ENCODE results near the gene OSCP1. TPM values are rescaled to one million over a fixed set of nuclear protein-coding genes. Genes with fewer than 3 reads are reported as not detected.
"Not testable (repeated sequence)": the region's sequence is repeated elsewhere in the genome, so short reads cannot be mapped to it uniquely, and the experiment has no call there.

The OSCP1 gene
- total and polyA plus RNA-seq, 4 donors: 20.0 to 27.9 (median 22.7) TPM

DNA sequence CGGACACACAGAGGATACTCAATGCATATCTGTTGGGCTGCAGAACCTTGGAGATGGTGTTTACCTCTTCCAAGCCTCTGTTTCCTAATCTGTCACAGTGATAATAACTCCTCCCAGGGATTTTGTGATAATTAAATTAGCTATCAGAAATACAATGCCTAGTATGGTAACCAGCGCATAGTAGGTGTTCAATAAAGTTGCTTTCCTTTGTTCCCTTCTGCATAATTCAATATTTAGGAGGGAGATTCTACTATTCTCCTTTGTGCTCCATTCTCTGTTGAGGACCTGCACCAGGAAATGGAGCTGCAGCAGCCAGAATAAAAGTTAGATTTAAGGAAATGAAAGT is 35.8 kb upstream of the OSCP1 start:
- no peaks in the 10 kb centered on the region for H3K36me3 ChIP-seq (ENCODE audit: control insufficient read depth, insufficient read depth, low read length)
- H3K27ac ChIP-seq (ENCODE audit: low read depth, low read length): no peak overlapping the region
- H3K9me3 ChIP-seq (ENCODE audit: control insufficient read depth, insufficient read depth, low read length): no peaks in the 10 kb centered on the region
- H3K4me1 ChIP-seq (ENCODE audit: control insufficient read depth, insufficient read depth, low read length): peaks cover 20% of the 10 kb centered on the region
- no CpG with 5 or more reads among the region's 2 CpGs for WGBS (ENCODE audit: insufficient coverage)
- H3K27me3 ChIP-seq (ENCODE audit: control insufficient read depth, insufficient read depth, low read length): no peaks in the 10 kb centered on the region
- H3K4me3 ChIP-seq (ENCODE audit: low read depth, low read length): no peak overlapping the region
- DNase-seq (ENCODE audit: low read depth in 4 of 6, low spot score in 6 of 6): no peak

DNA sequence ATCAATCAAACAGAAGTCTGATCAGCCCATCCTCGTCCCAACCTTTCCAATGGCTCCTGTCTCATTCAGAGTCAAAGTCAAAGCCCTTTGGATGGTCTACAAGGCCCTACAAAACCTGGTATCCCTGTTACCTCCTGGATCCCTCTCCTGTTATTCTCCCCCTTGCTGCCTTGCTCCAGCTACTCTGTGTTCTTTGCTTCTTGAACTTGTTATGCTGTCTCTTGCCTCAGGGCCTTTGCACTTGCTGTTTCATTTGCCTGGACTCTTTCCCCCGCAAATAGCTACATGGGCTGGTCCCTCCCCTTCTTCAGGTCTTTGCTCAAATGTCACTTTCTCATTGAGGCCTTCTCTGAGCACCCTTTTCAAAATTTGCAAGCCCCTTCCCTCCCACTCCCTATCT is 33.8 kb upstream of the OSCP1 start:
- Histone ChIP-seq H3K9me3 (ENCODE audit: control insufficient read depth, insufficient read depth, low read length) (no peaks in the 10 kb centered on the region), H3K27ac (ENCODE audit: low read depth, low read length) (no peak overlapping the region), H3K36me3 (ENCODE audit: control insufficient read depth, insufficient read depth, low read length) (no peaks in the 10 kb centered on the region), H3K4me1 (ENCODE audit: control insufficient read depth, insufficient read depth, low read length) (peaks cover 20% of the 10 kb centered on the region), H3K4me3 (ENCODE audit: low read depth, low read length) (no peak overlapping the region), H3K27me3 (ENCODE audit: control insufficient read depth, insufficient read depth, low read length) (no peaks in the 10 kb centered on the region)
- WGBS (ENCODE audit: insufficient coverage): 89% methylated on average over 2 of the region's 2 CpGs
- no peak for DNase-seq (ENCODE audit: low read depth in 4 of 6, low spot score in 6 of 6)

DNA sequence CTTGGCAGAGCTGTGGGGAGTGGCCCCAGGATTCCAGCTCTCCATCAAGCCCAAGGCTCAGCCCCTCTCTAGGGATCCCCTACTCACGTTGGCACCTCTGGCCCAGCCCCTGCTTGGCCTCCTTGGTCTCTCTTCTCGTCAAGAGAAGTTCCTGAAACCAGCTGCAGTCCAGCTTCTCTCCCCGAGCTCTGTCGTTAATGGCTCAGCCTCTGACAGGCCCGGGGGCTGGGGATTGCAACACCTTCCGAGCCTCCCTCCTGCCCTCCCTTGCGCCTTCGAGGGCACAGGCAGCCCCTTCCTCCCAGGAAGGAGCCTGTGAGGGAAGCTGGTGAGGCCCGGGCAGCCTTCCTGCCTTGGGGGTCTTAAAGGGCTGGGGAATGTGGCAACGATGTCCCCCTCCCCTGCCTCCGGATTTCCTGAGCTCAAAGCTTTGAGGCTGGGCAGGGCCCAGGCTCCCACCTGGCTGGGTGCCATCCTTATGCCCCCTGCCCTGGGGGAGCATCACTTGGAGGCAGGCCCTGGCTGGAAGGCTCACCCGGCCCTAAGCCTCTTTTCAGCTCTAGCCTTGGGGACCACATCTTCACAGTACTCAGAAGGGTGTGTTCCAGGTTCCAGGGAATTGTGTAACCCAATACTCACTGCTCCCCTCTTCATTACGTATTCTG is 32.6 kb upstream of the OSCP1 start, which contains the start of gene CSF3R:
Gene CSF3R, minus strand, starts transcription at position 190 of the 665 bp plus-strand sequence. CDS start 3,417 bp downstream, outside the sequence.
- H3K27me3 ChIP-seq (ENCODE audit: control insufficient read depth, insufficient read depth, low read length): no peaks in the 10 kb centered on the region
- no peaks in the 10 kb centered on the region for H3K9me3 ChIP-seq (ENCODE audit: control insufficient read depth, insufficient read depth, low read length)
- no peak for DNase-seq (ENCODE audit: low read depth in 4 of 6, low spot score in 6 of 6)
- H3K4me1 ChIP-seq (ENCODE audit: control insufficient read depth, insufficient read depth, low read length): peaks cover 20% of the 10 kb centered on the region
- no peaks in the 10 kb centered on the region for H3K36me3 ChIP-seq (ENCODE audit: control insufficient read depth, insufficient read depth, low read length)
- H3K27ac ChIP-seq (ENCODE audit: low read depth, low read length): no peak within 1 kb of the TSS
- no peak within 1 kb of the TSS for H3K4me3 ChIP-seq (ENCODE audit: low read depth, low read length)
- WGBS (ENCODE audit: insufficient coverage): 56% methylated on average over 8 of the region's 13 CpGs

DNA sequence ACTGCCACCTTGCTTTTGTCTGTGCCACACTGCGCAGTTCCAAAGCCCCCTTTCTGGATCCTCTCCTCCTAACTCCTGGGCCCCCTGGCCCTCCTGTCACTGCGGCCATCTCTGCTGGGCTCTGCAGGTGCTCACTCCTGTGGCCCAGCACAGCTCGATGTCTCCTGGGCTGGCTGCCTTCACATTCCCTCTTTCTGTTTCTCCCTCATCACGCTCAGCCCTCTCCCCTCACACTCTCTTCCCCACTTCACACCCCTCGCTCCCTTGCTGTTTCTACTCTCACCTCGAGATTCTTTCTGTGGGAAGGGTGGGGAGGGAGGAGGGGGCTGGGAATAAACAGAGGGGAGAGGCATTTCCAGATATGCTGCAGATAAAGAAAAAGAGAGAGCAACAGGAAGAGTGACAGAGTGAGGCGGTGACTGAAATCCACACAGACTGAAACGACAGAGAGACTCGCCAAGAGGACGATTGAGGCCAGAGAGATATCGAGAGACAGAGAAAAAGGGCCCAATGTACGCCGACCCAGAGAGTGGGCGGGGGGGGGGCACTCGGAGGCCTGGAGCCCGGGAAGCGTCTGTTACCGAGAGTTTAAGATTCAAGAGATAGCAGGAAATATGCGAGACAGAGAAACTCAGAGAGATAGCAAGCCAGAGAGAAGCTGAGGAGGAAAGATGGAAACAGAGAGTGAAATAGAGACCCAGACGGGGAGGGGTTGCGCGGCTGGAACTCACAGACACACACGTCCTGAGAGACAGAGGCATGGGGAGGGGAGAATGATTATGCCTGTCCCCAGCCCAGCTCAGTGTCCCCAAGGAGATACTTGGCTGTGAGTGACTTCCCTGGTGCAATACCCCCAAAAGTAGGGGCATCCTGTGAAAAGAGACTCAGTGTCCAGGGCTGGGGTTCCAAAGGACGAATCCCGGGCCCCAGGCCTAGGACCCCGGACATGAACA is 31.8 kb upstream of the OSCP1 start:
- no peak for DNase-seq (ENCODE audit: low read depth in 4 of 6, low spot score in 6 of 6)
- Histone ChIP-seq H3K4me3 (ENCODE audit: low read depth, low read length) (no peak overlapping the region), H3K27me3 (ENCODE audit: control insufficient read depth, insufficient read depth, low read length) (no peaks in the 10 kb centered on the region), H3K36me3 (ENCODE audit: control insufficient read depth, insufficient read depth, low read length) (no peaks in the 10 kb centered on the region), H3K27ac (ENCODE audit: low read depth, low read length) (no peak overlapping the region), H3K9me3 (ENCODE audit: control insufficient read depth, insufficient read depth, low read length) (no peaks in the 10 kb centered on the region), H3K4me1 (ENCODE audit: control insufficient read depth, insufficient read depth, low read length) (peaks cover 19% of the 10 kb centered on the region)
- 56% methylated on average over 23 of the region's 26 CpGs for WGBS (ENCODE audit: insufficient coverage)

DNA sequence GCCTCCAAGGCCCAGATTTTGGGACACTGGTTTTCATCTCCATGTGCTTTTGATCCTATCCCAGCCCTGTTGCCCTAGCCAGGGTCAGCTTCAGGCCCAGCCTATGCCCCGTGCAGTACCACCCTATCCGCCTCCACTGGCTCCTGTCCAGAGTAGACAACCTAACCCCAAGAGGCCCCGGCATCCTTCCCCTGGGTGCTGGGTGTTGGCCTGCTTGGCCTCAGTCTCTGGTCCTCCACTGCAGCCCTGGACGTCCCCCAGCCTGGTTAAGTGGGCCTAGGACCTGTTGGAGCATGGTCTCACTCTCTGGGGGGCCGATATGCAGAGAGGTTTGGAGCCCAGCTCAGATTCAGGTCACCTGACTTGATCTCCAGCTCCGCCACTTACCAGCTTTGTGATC is 30.8 kb upstream of the OSCP1 start:
- no peak overlapping the region for H3K4me3 ChIP-seq (ENCODE audit: low read depth, low read length)
- no peaks in the 10 kb centered on the region for H3K9me3 ChIP-seq (ENCODE audit: control insufficient read depth, insufficient read depth, low read length)
- no peaks in the 10 kb centered on the region for H3K36me3 ChIP-seq (ENCODE audit: control insufficient read depth, insufficient read depth, low read length)
- DNase-seq (ENCODE audit: low read depth in 4 of 6, low spot score in 6 of 6): no peak
- H3K27ac ChIP-seq (ENCODE audit: low read depth, low read length): no peak overlapping the region
- peaks cover 15% of the 10 kb centered on the region for H3K4me1 ChIP-seq (ENCODE audit: control insufficient read depth, insufficient read depth, low read length)
- no peaks in the 10 kb centered on the region for H3K27me3 ChIP-seq (ENCODE audit: control insufficient read depth, insufficient read depth, low read length)
- WGBS (ENCODE audit: insufficient coverage): 92% methylated on average over 6 of the region's 6 CpGs

DNA sequence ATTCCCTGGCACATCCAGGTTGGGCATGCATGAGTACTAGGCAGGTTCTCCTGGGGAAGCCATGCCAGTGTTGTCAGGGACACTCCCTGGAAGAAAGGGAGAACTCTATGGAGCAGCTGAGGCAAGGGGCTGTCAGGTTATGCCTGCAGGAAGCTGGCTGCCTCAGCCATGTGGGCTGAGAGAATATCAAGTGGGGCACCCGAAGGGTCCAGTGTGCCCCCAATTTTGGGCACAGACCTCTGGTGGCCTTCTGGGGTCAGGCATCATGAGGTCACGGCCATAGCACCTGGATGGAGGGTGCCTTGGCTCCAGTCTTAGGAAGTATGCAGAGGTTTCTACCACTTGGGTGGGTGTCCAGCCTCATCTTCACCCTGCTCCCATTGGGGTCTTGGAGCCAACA is 29.9 kb upstream of the OSCP1 start:
- no peak overlapping the region for H3K4me3 ChIP-seq (ENCODE audit: low read depth, low read length)
- no peaks in the 10 kb centered on the region for H3K27me3 ChIP-seq (ENCODE audit: control insufficient read depth, insufficient read depth, low read length)
- no peak for DNase-seq (ENCODE audit: low read depth in 4 of 6, low spot score in 6 of 6)
- H3K4me1 ChIP-seq (ENCODE audit: control insufficient read depth, insufficient read depth, low read length): peaks cover 16% of the 10 kb centered on the region
- H3K36me3 ChIP-seq (ENCODE audit: control insufficient read depth, insufficient read depth, low read length): no peaks in the 10 kb centered on the region
- no peaks in the 10 kb centered on the region for H3K9me3 ChIP-seq (ENCODE audit: control insufficient read depth, insufficient read depth, low read length)
- H3K27ac ChIP-seq (ENCODE audit: low read depth, low read length): no peak overlapping the region
- 81% methylated on average over 2 of the region's 2 CpGs for WGBS (ENCODE audit: insufficient coverage)

DNA sequence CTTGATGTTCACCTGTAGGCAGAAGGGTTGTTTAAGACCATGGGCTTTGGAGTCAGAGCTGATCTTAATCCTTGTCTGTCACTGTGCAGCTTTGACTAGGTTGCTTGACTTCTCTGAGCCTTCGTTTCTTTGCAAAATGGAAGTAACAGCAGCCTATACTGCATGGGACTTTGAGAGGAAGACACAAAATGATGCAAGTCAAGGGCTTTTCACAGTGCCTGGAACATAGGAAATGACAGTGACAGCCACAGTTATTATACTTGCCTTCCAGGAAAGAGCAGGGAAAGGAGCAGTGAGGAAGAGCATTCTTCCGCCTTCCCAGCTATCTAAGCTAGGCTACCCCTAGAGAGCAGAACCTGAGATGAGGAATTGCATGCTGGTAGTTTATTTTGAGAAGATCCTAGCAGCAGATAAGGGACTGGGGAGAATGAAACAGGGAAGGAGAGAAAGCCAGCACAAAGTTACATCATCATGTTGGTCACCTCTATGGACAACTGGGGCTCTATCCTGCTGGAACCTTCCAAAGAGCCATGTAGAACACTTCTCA is 29.3 kb upstream of the OSCP1 start:
- Histone ChIP-seq H3K9me3 (ENCODE audit: control insufficient read depth, insufficient read depth, low read length) (no peaks in the 10 kb centered on the region), H3K4me1 (ENCODE audit: control insufficient read depth, insufficient read depth, low read length) (peaks cover 17% of the 10 kb centered on the region), H3K27me3 (ENCODE audit: control insufficient read depth, insufficient read depth, low read length) (no peaks in the 10 kb centered on the region), H3K27ac (ENCODE audit: low read depth, low read length) (no peak overlapping the region), H3K4me3 (ENCODE audit: low read depth, low read length) (no peak overlapping the region), H3K36me3 (ENCODE audit: control insufficient read depth, insufficient read depth, low read length) (no peaks in the 10 kb centered on the region)
- 78% methylated on average over 1 of the region's 2 CpGs for WGBS (ENCODE audit: insufficient coverage)
- no peak for DNase-seq (ENCODE audit: low read depth in 4 of 6, low spot score in 6 of 6)

DNA sequence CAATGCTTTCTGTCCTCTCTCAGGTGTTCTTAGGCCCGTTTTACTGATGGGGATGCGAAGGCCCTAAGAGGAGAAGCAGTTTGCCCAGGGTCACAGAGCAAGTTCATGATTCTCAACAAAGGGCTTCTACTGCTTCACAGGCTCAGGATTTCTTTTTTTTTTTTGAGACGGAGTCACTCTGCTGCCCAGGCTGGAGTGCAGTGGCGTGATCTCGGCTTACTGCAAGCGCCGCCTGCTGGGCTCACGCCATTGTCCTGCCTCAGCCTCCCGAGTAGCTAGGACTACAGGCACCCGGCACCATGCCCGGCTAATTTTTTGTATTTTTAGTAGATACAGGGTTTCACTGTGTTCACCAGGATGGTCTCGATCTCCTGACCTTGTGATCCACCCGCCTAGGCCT is 27.4 kb upstream of the OSCP1 start:
- not testable (repeated sequence) for H3K4me3 ChIP-seq (ENCODE audit: low read depth, low read length); H3K27me3 ChIP-seq (ENCODE audit: control insufficient read depth, insufficient read depth, low read length); H3K27ac ChIP-seq (ENCODE audit: low read depth, low read length); DNase-seq (ENCODE audit: low read depth in 4 of 6, low spot score in 6 of 6); H3K36me3 ChIP-seq (ENCODE audit: control insufficient read depth, insufficient read depth, low read length); H3K9me3 ChIP-seq (ENCODE audit: control insufficient read depth, insufficient read depth, low read length)
- WGBS (ENCODE audit: insufficient coverage): 69% methylated on average over 13 of the region's 13 CpGs
- peaks cover 12% of the 10 kb centered on the region for H3K4me1 ChIP-seq (ENCODE audit: control insufficient read depth, insufficient read depth, low read length)

DNA sequence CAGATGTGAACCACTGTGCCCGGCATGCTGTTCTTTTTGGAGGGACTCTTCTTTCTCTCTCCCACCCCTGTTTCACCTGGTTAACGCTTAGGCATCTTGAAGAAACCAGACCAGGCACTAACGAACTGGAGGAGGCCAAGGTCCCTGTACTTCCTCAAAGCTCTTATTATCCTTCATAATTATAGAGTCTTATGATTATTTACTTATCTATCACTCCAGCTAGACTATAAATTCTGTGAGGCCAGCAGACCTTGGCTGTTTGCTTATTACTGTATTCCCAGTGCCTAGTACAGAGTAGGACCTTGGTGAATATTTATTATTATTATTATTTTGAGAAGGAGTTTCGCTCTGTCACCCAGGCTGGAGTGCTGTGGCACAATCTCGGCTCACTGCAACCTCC is 26.7 kb upstream of the OSCP1 start:
- H3K27me3 ChIP-seq (ENCODE audit: control insufficient read depth, insufficient read depth, low read length): no peaks in the 10 kb centered on the region
- H3K36me3 ChIP-seq (ENCODE audit: control insufficient read depth, insufficient read depth, low read length): no peaks in the 10 kb centered on the region
- DNase-seq (ENCODE audit: low read depth in 4 of 6, low spot score in 6 of 6): no peak
- H3K9me3 ChIP-seq (ENCODE audit: control insufficient read depth, insufficient read depth, low read length): no peaks in the 10 kb centered on the region
- no peak overlapping the region for H3K27ac ChIP-seq (ENCODE audit: low read depth, low read length)
- 94% methylated on average over 3 of the region's 5 CpGs for WGBS (ENCODE audit: insufficient coverage)
- no peak overlapping the region for H3K4me3 ChIP-seq (ENCODE audit: low read depth, low read length)
- H3K4me1 ChIP-seq (ENCODE audit: control insufficient read depth, insufficient read depth, low read length): peaks cover 12% of the 10 kb centered on the region

All from spinal cord (tissue), 10 donors.